A549 treated with DMSO at 1 μM for 4 hours (cell line): ENCODE data around the gene OR6A2. TPM values are rescaled to one million over a fixed set of nuclear protein-coding genes. Genes with fewer than 3 reads are reported as not detected.

Experiments
- total RNA-seq: library from RNA; stranded (reverse); fragments of 200-300 nt; extraction: Qiagen RNA extraction; gene quantifications from 5 replicates; pipeline ENCODE4 v1.2.3, GENCODE V29; 2022; ENCODE audit warnings: low read depth

OR6A2 gene
- total RNA-seq, result not detected in 5 replicates

DNA sequence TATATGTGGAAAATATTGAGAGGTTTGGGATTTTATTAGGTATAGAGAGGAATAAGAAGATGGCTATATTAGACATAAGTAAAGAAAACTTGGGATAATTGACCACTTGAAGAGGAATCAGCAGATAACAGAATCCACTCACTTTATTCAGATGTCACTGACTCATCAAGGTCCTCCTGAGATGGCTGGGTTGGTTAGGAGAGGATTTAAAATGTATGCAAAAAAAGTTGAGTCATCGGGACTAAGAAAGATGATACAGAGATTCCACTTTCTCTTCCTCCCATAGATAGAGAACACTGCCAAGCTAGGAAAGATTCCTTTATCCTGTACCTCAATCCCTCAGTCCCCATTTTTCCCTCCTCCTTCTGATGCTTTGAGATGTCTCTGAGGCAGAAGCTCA is at the start of gene OR6A2:
TSS of gene OR6A2 (minus strand) at position 288 of the 400 bp plus-strand sequence. CDS start 3,981 bp downstream, outside the sequence.

DNA sequence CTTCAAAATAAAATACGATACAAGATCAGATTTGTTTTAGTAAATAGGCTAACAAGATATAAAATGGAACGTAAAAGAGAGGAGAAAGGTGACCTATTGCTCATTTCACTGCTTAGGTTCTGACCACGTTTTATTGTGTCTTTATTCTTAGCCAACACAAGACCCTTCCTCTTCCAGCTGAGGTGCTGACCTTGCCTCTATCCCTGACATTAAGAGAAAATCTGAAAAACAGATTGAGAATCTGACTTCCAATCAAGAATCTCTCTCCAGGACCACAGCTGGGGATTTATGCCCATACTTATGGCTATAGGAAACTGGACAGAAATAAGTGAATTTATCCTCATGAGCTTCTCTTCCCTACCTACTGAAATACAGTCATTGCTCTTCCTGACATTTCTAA is 45.9 kb upstream of the OR6A2 start, which contains the start of gene OR10A5:
TSS of gene OR10A5 (plus strand) at position 301 of the 400 bp plus-strand sequence. CDS start at position 301, 0 bp downstream.

DNA sequence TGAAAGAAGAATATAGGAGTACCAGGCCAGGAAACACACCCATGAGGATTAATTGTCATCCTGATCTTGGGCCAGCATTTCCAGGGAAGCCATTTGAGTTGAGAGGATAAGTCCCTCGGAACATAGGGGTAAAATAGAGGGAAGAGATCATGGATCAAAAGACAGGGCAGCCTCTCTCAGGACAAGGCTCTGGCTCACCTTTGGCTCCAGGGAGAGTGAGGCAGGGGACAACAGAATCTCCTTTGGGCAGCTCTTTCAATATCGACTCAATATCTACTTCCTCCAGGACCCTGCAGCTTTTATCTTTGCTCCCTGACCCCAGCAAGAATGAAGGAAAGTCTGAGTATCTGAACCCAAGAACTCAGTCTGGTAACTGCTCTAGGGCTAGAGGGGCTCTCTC is 16.8 kb downstream of the OR6A2 start, which contains the start of gene OR2AG1:
TSS of gene OR2AG1 (plus strand) at position 301 of the 400 bp plus-strand sequence. CDS start 2,018 bp downstream, outside the sequence.

GRCh38 chr11:6771926-6772893 is 27.3 kb downstream of the OR6A2 start, which contains the start of gene OR2AG2:
Gene OR2AG2, minus strand, starts transcription at chr11:6771976. Its CDS starts 3,019 bp downstream, at chr11:6768957.

Other genes starting within 250 kb of the OR6A2 start
- gene RRP8, start 196.1 kb downstream of the OR6A2 start, total RNA-seq, result 27.9 to 37.6 TPM (median 34.3 TPM) in 5 replicates
- gene ILK, start 195.9 kb downstream of the OR6A2 start, total RNA-seq, result 105 to 120 TPM (median 114 TPM) in 5 replicates
- 189 to 236 TPM (median 228 TPM) in 5 replicates for gene TAF10, start 187.5 kb downstream of the OR6A2 start, total RNA-seq
- gene TPP1, start 180.3 kb downstream of the OR6A2 start, total RNA-seq, result 45.1 to 54.1 TPM (median 49.2 TPM) in 5 replicates
- 0.11 to 0.16 TPM (median 0.14 TPM) in 5 replicates for gene DCHS1, start 143.9 kb downstream of the OR6A2 start, total RNA-seq
- gene MRPL17, start 116.3 kb downstream of the OR6A2 start, total RNA-seq, result 96.4 to 125 TPM (median 98.2 TPM) in 5 replicates
- 0.05 to 0.09 TPM (median 0.06 TPM) in 3 of 5 replicates, not detected in the others for gene OR2AG2, start 27.7 kb downstream of the OR6A2 start, total RNA-seq
- gene OR2AG1, start 16.7 kb downstream of the OR6A2 start, total RNA-seq, result not detected in 5 replicates
- gene OR10A5, start 46.0 kb upstream of the OR6A2 start, total RNA-seq, result not detected in 5 replicates
- gene OR10A2, start 63.4 kb upstream of the OR6A2 start, total RNA-seq, result not detected in 5 replicates
- not detected in 5 replicates for gene OR10A4, start 76.9 kb upstream of the OR6A2 start, total RNA-seq
- not detected in 5 replicates for gene OR2D2, start 92.8 kb upstream of the OR6A2 start, total RNA-seq
- not detected in 5 replicates for gene OR2D3, start 121.3 kb upstream of the OR6A2 start, total RNA-seq
- gene ZNF215, start 126.7 kb upstream of the OR6A2 start, total RNA-seq, result 1.0 to 1.5 TPM (median 1.3 TPM) in 5 replicates
- 0.53 to 1.9 TPM (median 0.95 TPM) in 5 replicates for gene ZNF214, start 220.7 kb upstream of the OR6A2 start, total RNA-seq
- gene NLRP14, start 220.8 kb upstream of the OR6A2 start, total RNA-seq, result not detected in 5 replicates